Activated B cell treated with CpG ODN at 0.5 μM for 24 hours (primary cell): Measurements from ENCODE around the gene DNAH6. TPM values are rescaled to one million over a fixed set of nuclear protein-coding genes. Genes with fewer than 3 reads are reported as not detected.

ENCODE experiments used
- ATAC-seq: fragments of 200-7000 bp; cut with Tn5 transposase; one replicate; pipeline ENCODE4 v1.10.0; 2021; ENCODE audit warnings: low read depth, mild to moderate bottlenecking, moderate library complexity
- CTCF ChIA-PET: fragments of 350-600 bp; sonication (Branson Sonifier 250); formaldehyde crosslinking; loops from one replicate; lab custom pipeline; 2021; ENCODE audit warnings: antibody characterized with exemption; lab: Charles Lee
- POLR2A ChIA-PET: fragments of 350-600 bp; sonication (Branson Sonifier 250); formaldehyde crosslinking; loops from one replicate; lab custom pipeline; 2021; ENCODE audit warnings: antibody characterized with exemption; lab: Charles Lee
- DNase-seq: peaks from one replicate; pipeline ENCODE4 v3.0.0; 2022
- H3K27ac Mint-ChIP-seq: one replicate; pipeline ENCODE4 v1.8.0; 2020; ENCODE audit warnings: mixed read lengths
- H3K27me3 Mint-ChIP-seq: one replicate; pipeline ENCODE4 v1.8.0; 2021; ENCODE audit warnings: mixed read lengths
- H3K36me3 Mint-ChIP-seq: one replicate; pipeline ENCODE4 v1.8.0; 2021; ENCODE audit warnings: low read depth, mixed read lengths
- H3K4me1 Mint-ChIP-seq: one replicate; pipeline ENCODE4 v1.8.0; 2021; ENCODE audit warnings: mixed read lengths
- H3K4me3 Mint-ChIP-seq: one replicate; pipeline ENCODE4 v1.8.0; 2020; ENCODE audit warnings: mild to moderate bottlenecking, mixed read lengths
- H3K9me3 Mint-ChIP-seq: one replicate; pipeline ENCODE4 v1.8.0; 2020; ENCODE audit warnings: mixed read lengths
- CTCF ChIP-seq: fragments of 200-600 bp; IDR thresholded peaks from one replicate; pipeline ENCODE4 v1.8.0; 2022; ENCODE audit warnings: antibody characterized with exemption, mild to moderate bottlenecking
- intact Hi-C: fragments of 100-400 bp; cut with micrococcal nuclease; formaldehyde crosslinking; loops from one replicate; pipeline ENCODE4 v1.15.1; 2024
- total RNA-seq: library from RNA; stranded (reverse); gene quantifications from 2 replicates; pipeline ENCODE4 v1.2.3, GENCODE V29; 2022

The DNAH6 gene
- total RNA-seq, 1 donor from 2014 or later: 0.82 TPM

- ChIA-PET POLR2A (no interaction called here), CTCF (no interaction called here)
- H3K4me1 Mint-ChIP-seq: no peaks in the 10 kb centered on the region
- DNase-seq (no peak), ATAC-seq (no peak)
- H3K27me3 Mint-ChIP-seq: peaks cover 2% of the 10 kb centered on the region
- no peak overlapping the region for H3K27ac Mint-ChIP-seq
- no peak overlapping the region for H3K4me3 Mint-ChIP-seq
- intact Hi-C loops: no loop called here
- no peaks in the 10 kb centered on the region for H3K9me3 Mint-ChIP-seq
- H3K36me3 Mint-ChIP-seq: no peaks in the 10 kb centered on the region
- TF ChIP-seq CTCF: no peak
These were observed 137.0 kb downstream of the DNAH6 start for GRCh38 chr2:84653302-84653701.

GRCh38 chr2:84654414-84654813 is 138.1 kb downstream of the DNAH6 start:
- Mint-ChIP-seq H3K36me3 (no peaks in the 10 kb centered on the region), H3K4me1 (no peaks in the 10 kb centered on the region), H3K27me3 (peaks cover 2% of the 10 kb centered on the region), H3K9me3 (no peaks in the 10 kb centered on the region), H3K27ac (no peak overlapping the region), H3K4me3 (no peak overlapping the region)
- DNase-seq (no peak), ATAC-seq (no peak)
- TF ChIP-seq CTCF: no peak
- CTCF ChIA-PET: no interaction called here
- POLR2A ChIA-PET: no interaction called here
- intact Hi-C loops: no loop called here

- H3K27ac Mint-ChIP-seq: no peak overlapping the region
- no peaks in the 10 kb centered on the region for H3K4me1 Mint-ChIP-seq
- no peaks in the 10 kb centered on the region for H3K36me3 Mint-ChIP-seq
- no peak for TF ChIP-seq CTCF
- ATAC-seq: no peak
- H3K4me3 Mint-ChIP-seq: no peak overlapping the region
- ChIA-PET POLR2A (no interaction called here), CTCF (no interaction called here)
- peaks cover 7% of the 10 kb centered on the region for H3K27me3 Mint-ChIP-seq
- peaks cover 2% of the 10 kb centered on the region for H3K9me3 Mint-ChIP-seq
- DNase-seq: no peak
- intact Hi-C loops: no loop called here
These were observed 152.8 kb downstream of the DNAH6 start for GRCh38 chr2:84669122-84669521.

- H3K4me1 Mint-ChIP-seq: no peaks in the 10 kb centered on the region
- no peak overlapping the region for H3K27ac Mint-ChIP-seq
- DNase-seq (no peak), ATAC-seq (no peak)
- CTCF ChIA-PET: no interaction called here
- no peak overlapping the region for H3K4me3 Mint-ChIP-seq
- no peaks in the 10 kb centered on the region for H3K27me3 Mint-ChIP-seq
- H3K9me3 Mint-ChIP-seq: no peaks in the 10 kb centered on the region
- no peaks in the 10 kb centered on the region for H3K36me3 Mint-ChIP-seq
- TF ChIP-seq CTCF: no peak
- POLR2A ChIA-PET: no interaction called here
- intact Hi-C loops: no loop called here
These were observed 157.8 kb downstream of the DNAH6 start for GRCh38 chr2:84674099-84674498.

GRCh38 chr2:84674586-84674985 is 158.3 kb downstream of the DNAH6 start:
- ATAC-seq (no peak), DNase-seq (no peak)
- Mint-ChIP-seq H3K9me3 (no peaks in the 10 kb centered on the region), H3K4me3 (no peak overlapping the region), H3K36me3 (no peaks in the 10 kb centered on the region), H3K27me3 (no peaks in the 10 kb centered on the region), H3K27ac (no peak overlapping the region), H3K4me1 (no peaks in the 10 kb centered on the region)
- POLR2A ChIA-PET: no interaction called here
- intact Hi-C loops: no loop called here
- CTCF ChIA-PET: no interaction called here
- no peak for TF ChIP-seq CTCF
